GM12873 (cell line): ENCODE results near the gene MAP3K20.

Experiments
- CTCF ChIP-seq: IDR thresholded peaks from 2 replicates; pipeline ENCODE4 v1.5.1; 2012; ENCODE audit warnings: low read depth, mild to moderate bottlenecking, moderate library complexity, low read length, control low read depth; ENCODE audit not compliant: insufficient read depth; ENCODE audit errors: missing control alignments

Gene MAP3K20

GRCh38 chr2:173282795-173283545 lies 207.3 kb downstream of the MAP3K20 start:
- no peak for TF ChIP-seq CTCF

GRCh38 chr2:173286153-173286809 lies 210.6 kb downstream of the MAP3K20 start:
- peak; percentile 33 for TF ChIP-seq CTCF

- no peak for TF ChIP-seq CTCF
Measured at GRCh38 chr2:173287594-173287993, 211.9 kb downstream of the MAP3K20 start.

- TF ChIP-seq CTCF = no peak
Measured at GRCh38 chr2:173288561-173288960, 212.9 kb downstream of the MAP3K20 start.

- TF ChIP-seq CTCF = no peak
Measured at GRCh38 chr2:173290046-173290445, 214.4 kb downstream of the MAP3K20 start.

- TF ChIP-seq CTCF = no peak
Measured at GRCh38 chr2:173290518-173290917, 214.9 kb downstream of the MAP3K20 start.

GRCh38 chr2:173291412-173291811 lies 215.8 kb downstream of the MAP3K20 start:
- TF ChIP-seq CTCF = no peak
